ENCODE measurements around the gene PSME2. TPM values are rescaled to one million over a fixed set of nuclear protein-coding genes. Genes with fewer than 3 reads are reported as not detected.

Gene PSME2
- total RNA-seq, 2 experiments from 2014 or later, result 635 to 636 TPM

- no peak overlapping the region for H3K27ac Mint-ChIP-seq
- DNase-seq (no peak), ATAC-seq (no peak)
- peaks cover 18% of the 10 kb centered on the region for H3K4me1 Mint-ChIP-seq (ENCODE audit: low read depth)
- no peak overlapping the region for H3K4me3 Mint-ChIP-seq
- CTCF ChIA-PET, result interaction anchor here (1.6 kb wide), 1 partner anchor 13 kb away, joined by 4 read pairs; no protein-coding TSS in a partner anchor
- H3K36me3 Mint-ChIP-seq (ENCODE audit: low read depth), result peaks cover 57% of the 10 kb centered on the region
- POLR2A ChIA-PET, result interaction anchor here (1.5 to 2.0 kb wide), 3 partner anchors 11 to 40 kb away, joined by 5 read pairs; partner anchors contain the start of gene IRF9
- no peaks in the 10 kb centered on the region for H3K27me3 Mint-ChIP-seq (ENCODE audit: low read depth)
- H3K9me3 Mint-ChIP-seq (ENCODE audit: insufficient read depth), result no peaks in the 10 kb centered on the region
These were observed 25.2 kb downstream of the PSME2 start for GRCh38 chr14:24121210-24121609.

DNA sequence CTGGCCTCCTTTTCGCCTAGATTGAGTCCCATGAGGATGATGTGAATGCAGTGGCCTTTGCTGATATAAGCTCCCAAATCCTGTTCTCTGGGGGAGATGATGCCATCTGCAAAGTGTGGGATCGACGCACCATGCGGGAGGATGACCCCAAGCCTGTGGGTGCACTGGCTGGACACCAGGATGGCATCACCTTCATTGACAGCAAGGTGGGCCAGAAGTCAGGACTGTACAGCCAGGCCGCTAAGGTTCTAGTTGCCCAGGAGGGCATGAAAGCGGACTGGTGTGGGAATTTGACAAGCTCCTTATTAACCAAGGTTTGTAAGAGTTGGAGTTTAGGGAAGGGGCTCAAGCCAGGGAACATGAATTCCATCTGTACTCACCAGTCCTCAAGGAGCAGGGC is 26.7 kb downstream of the PSME2 start:
- ATAC-seq (no peak), DNase-seq (no peak)
- CTCF ChIA-PET, result interaction anchor here (1.6 kb wide), 1 partner anchor 62 kb away, joined by 3 read pairs; no protein-coding TSS in a partner anchor
- Mint-ChIP-seq H3K4me1 (ENCODE audit: low read depth) (peaks cover 28% of the 10 kb centered on the region), H3K27me3 (ENCODE audit: low read depth) (no peaks in the 10 kb centered on the region), H3K9me3 (ENCODE audit: insufficient read depth) (no peaks in the 10 kb centered on the region), H3K36me3 (ENCODE audit: low read depth) (peaks cover 69% of the 10 kb centered on the region), H3K4me3 (no peak overlapping the region), H3K27ac (no peak overlapping the region)
- POLR2A ChIA-PET, result interaction anchor here (1.5 to 6.9 kb wide), 4 partner anchors 15 to 75 kb away, joined by 5 to 119 read pairs (median 7); partner anchors contain the start of genes EMC9, FITM1, PSME1 and TM9SF1

DNA sequence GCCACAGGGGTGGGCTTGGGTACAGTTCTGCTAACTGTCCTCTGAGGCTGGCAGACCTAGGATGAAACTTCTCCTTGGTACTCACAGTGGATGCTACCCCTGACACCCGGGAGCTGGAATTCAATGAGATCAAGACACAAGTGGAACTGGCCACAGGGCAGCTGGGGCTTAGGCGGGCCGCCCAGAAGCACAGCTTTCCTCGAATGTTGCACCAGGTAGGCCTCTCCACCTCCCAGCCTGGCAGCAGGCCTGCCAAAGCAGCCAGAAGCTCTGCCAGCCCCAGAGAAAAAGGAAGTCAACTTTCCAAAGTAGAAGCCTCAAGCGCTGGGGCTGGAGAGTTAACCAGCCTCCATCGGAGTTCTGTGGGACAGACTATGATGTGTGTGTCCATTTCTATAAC is 29.2 kb downstream of the PSME2 start:
- DNase-seq (no peak), ATAC-seq (no peak)
- H3K27ac Mint-ChIP-seq, result no peak overlapping the region
- ChIA-PET CTCF (interaction anchor here (1.2 to 5.0 kb wide), 8 partner anchors 8 to 43 kb away, joined by 4 to 43 read pairs (median 8); partner anchors contain the start of genes EMC9, IRF9, PSME1 and PSME2), POLR2A (interaction anchor here (0.9 to 6.9 kb wide), 4 partner anchors 17 to 43 kb away, joined by 3 to 119 read pairs (median 30); partner anchors contain the start of genes EMC9, FITM1, PSME1 and PSME2)
- H3K4me3 Mint-ChIP-seq, result no peak overlapping the region
- no peaks in the 10 kb centered on the region for H3K9me3 Mint-ChIP-seq (ENCODE audit: insufficient read depth)
- H3K36me3 Mint-ChIP-seq (ENCODE audit: low read depth), result peaks cover 58% of the 10 kb centered on the region
- H3K27me3 Mint-ChIP-seq (ENCODE audit: low read depth), result no peaks in the 10 kb centered on the region
- H3K4me1 Mint-ChIP-seq (ENCODE audit: low read depth), result peaks cover 29% of the 10 kb centered on the region

DNA sequence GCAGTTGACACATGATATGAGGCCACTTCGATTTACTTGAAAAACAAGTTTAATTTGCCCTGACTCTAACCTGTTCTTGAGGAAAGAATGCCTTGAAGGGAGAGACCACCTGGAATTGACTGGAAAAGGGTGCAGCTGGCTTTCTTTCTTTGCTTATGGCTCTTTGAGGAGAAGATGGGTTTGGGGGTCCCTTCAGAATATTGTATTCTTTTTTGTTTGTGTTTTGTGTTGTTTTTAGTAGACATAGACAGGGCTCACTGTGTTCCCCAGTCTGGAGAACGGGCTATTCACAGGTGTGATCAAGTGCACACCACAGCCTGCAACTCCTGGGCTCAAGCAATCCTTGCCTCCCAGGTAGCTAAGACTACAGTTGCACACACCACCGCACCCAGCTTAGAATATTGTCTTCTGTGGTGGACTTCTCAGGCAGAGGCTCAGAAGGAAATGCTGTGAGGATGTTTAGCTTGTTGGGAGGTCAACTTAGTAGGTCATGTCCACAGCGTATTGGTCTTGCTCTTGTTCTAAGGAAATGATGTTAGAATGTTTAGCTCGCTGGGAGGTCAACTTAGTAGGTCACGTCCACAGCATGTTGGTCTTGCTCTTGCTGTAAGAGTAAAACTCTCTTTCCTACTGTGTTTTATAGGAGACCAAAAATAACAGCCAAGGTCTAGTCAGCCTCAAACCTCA is 30.1 kb downstream of the PSME2 start:
- H3K36me3 Mint-ChIP-seq (ENCODE audit: low read depth), result peaks cover 54% of the 10 kb centered on the region
- peak overlapping the region; percentile 99 for H3K27ac Mint-ChIP-seq
- no peak for ATAC-seq
- H3K4me1 Mint-ChIP-seq (ENCODE audit: low read depth), result peaks cover 30% of the 10 kb centered on the region
- H3K27me3 Mint-ChIP-seq (ENCODE audit: low read depth), result no peaks in the 10 kb centered on the region
- no peak for DNase-seq
- peak overlapping the region; percentile 96 for H3K4me3 Mint-ChIP-seq
- ChIA-PET POLR2A (interaction anchor here (0.6 to 6.9 kb wide), 8 partner anchors 18 to 79 kb away, joined by 3 to 119 read pairs (median 8); partner anchors contain the start of genes FITM1, IRF9, PSME1 and PSME2), CTCF (interaction anchor here (0.9 to 5.0 kb wide), 9 partner anchors 11 to 192 kb away, joined by 3 to 43 read pairs (median 8); partner anchors contain the start of genes EMC9, IRF9, PSME1 and PSME2)
- H3K9me3 Mint-ChIP-seq (ENCODE audit: insufficient read depth), result no peaks in the 10 kb centered on the region

DNA sequence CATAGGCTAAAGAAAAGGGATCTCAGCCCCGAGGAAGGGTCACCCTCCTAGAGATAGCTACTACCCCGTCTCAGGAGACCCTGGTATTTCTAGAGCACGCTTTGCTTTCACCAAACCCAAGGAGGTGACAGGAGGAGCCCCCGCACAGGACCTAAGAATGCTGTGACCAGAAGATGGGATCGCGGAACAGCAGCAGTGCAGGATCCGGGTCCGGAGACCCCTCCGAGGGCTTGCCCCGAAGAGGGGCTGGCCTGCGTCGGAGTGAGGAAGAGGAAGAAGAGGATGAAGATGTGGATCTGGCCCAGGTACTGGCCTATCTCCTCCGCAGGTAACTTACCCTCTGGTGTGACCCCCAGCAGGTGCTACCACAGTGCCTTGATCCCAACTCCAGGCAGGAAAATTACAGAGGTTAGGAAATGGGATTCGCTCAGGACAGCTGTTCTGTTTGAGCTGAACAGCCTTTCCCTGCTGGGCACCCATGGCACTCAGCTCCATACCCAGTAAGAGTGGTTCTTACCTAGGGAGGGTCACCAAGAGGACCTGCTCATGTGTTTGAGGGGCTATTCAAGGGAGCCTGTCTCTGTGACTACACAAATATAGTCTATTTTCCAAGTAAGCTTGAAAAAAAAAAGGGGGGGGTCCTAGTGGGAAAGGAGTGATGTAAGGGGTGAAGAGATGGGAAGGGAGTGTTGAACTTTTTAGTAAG is 30.8 kb downstream of the PSME2 start:
- Mint-ChIP-seq H3K4me3 (peak overlapping the region; percentile 96), H3K36me3 (ENCODE audit: low read depth) (peaks cover 51% of the 10 kb centered on the region), H3K4me1 (ENCODE audit: low read depth) (peaks cover 32% of the 10 kb centered on the region), H3K27ac (peak overlapping the region; percentile 99), H3K27me3 (ENCODE audit: low read depth) (no peaks in the 10 kb centered on the region), H3K9me3 (ENCODE audit: insufficient read depth) (no peaks in the 10 kb centered on the region)
- POLR2A ChIA-PET, result interaction anchor here (0.9 to 6.9 kb wide), 15 partner anchors 10 to 184 kb away, joined by 3 to 119 read pairs (median 14); partner anchors contain the start of genes EMC9, FITM1, IRF9 and MDP1
- no peak for ATAC-seq
- no peak for DNase-seq
- CTCF ChIA-PET, result interaction anchor here (0.6 to 5.0 kb wide), 22 partner anchors 8 to 193 kb away, joined by 3 to 43 read pairs (median 7); partner anchors contain the start of genes CIDEB, EMC9, FITM1 and IRF9

- Mint-ChIP-seq H3K27me3 (ENCODE audit: low read depth) (no peaks in the 10 kb centered on the region), H3K36me3 (ENCODE audit: low read depth) (peaks cover 48% of the 10 kb centered on the region), H3K4me1 (ENCODE audit: low read depth) (peaks cover 38% of the 10 kb centered on the region), H3K4me3 (peak within 1 kb of the TSS; percentile 96), H3K27ac (peak within 1 kb of the TSS; percentile 99), H3K9me3 (ENCODE audit: insufficient read depth) (no peaks in the 10 kb centered on the region)
- ATAC-seq (peak; percentile 92), DNase-seq (peak; percentile 99)
- POLR2A ChIA-PET, result interaction anchor here (0.8 to 6.9 kb wide), 29 partner anchors 9 to 185 kb away, joined by 3 to 119 read pairs (median 8); partner anchors contain the start of genes CARMIL3, EMC9, FITM1 and IRF9
- CTCF ChIA-PET, result interaction anchor here (0.6 to 5.0 kb wide), 22 partner anchors 7 to 317 kb away, joined by 3 to 43 read pairs (median 5); partner anchors contain the start of genes CIDEB, EMC9, FITM1 and IRF9
These were observed 31.6 kb downstream of the PSME2 start, which contains the start of the genes DCAF11 and NRL for GRCh38 chr14:24114532-24115421. DCAF11 (plus strand) TSS chr14:24114777; CDS start chr14:24115595, 818 bp downstream. NRL (minus strand) TSS chr14:24114949; CDS start chr14:24082848, 32,101 bp downstream.

DNA sequence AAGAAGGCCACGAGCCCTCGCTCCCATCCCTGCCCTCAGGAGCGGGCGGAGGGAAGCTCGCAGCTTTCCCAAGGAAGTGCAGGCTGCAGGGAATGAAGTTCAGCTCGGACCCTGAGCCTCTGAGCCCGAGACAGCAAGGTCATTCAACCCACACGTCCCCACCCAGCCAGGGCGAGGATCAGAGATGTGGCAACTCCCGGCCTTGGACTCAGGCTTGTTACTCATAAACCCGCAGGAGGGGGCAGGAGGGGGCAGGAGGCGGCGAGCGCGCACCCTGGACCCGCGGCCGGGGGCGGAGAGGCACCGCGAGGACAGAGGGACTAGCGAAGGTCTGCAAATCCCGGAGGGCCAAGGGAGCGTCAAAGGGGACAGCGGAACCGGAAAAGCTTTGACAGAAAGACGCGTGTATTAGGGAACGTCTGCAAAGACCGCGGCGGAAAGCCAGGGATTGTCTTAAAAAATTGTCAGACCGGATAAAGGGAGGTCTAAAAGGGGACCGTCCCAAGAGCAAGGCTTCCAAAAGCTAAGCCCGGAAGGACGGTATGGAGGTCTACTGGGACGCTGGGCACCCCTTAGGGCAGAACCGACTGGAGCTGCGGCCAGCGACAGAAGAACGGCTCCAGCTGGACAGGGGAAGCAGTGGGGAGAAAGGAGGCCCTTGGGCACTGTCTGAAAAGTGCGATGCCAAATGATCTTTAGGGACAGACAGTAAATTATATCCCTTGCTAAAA is 32.4 kb downstream of the PSME2 start:
- ATAC-seq (no peak), DNase-seq (peak; percentile 88)
- ChIA-PET POLR2A (interaction anchor here (0.8 to 6.9 kb wide), 29 partner anchors 8 to 128 kb away, joined by 3 to 119 read pairs (median 8); partner anchors contain the start of genes CARMIL3, CHMP4A, EMC9 and FITM1), CTCF (interaction anchor here (0.7 to 5.0 kb wide), 20 partner anchors 8 to 318 kb away, joined by 3 to 43 read pairs (median 5); partner anchors contain the start of genes CARMIL3, CHMP4A, CIDEB and EMC9)
- Mint-ChIP-seq H3K36me3 (ENCODE audit: low read depth) (peaks cover 40% of the 10 kb centered on the region), H3K4me1 (ENCODE audit: low read depth) (peaks cover 44% of the 10 kb centered on the region), H3K9me3 (ENCODE audit: insufficient read depth) (no peaks in the 10 kb centered on the region), H3K27me3 (ENCODE audit: low read depth) (no peaks in the 10 kb centered on the region), H3K4me3 (peak overlapping the region; percentile 96), H3K27ac (peak overlapping the region; percentile 99)

- H3K4me1 Mint-ChIP-seq (ENCODE audit: low read depth), result peaks cover 47% of the 10 kb centered on the region
- ATAC-seq (no peak), DNase-seq (no peak)
- H3K27me3 Mint-ChIP-seq (ENCODE audit: low read depth), result no peaks in the 10 kb centered on the region
- peaks cover 34% of the 10 kb centered on the region for H3K36me3 Mint-ChIP-seq (ENCODE audit: low read depth)
- no peaks in the 10 kb centered on the region for H3K9me3 Mint-ChIP-seq (ENCODE audit: insufficient read depth)
- POLR2A ChIA-PET, result interaction anchor here (1.1 to 6.9 kb wide), 17 partner anchors 10 to 129 kb away, joined by 3 to 119 read pairs (median 12); partner anchors contain the start of genes CARMIL3, CHMP4A, EMC9 and FITM1
- peak overlapping the region; percentile 99 for H3K27ac Mint-ChIP-seq
- CTCF ChIA-PET, result interaction anchor here (1.0 to 5.0 kb wide), 13 partner anchors 9 to 158 kb away, joined by 3 to 43 read pairs (median 8); partner anchors contain the start of genes CARMIL3, CHMP4A, EMC9 and IRF9
- H3K4me3 Mint-ChIP-seq, result peak overlapping the region; percentile 96
These were observed 33.0 kb downstream of the PSME2 start for GRCh38 chr14:24113379-24113800.

DNA sequence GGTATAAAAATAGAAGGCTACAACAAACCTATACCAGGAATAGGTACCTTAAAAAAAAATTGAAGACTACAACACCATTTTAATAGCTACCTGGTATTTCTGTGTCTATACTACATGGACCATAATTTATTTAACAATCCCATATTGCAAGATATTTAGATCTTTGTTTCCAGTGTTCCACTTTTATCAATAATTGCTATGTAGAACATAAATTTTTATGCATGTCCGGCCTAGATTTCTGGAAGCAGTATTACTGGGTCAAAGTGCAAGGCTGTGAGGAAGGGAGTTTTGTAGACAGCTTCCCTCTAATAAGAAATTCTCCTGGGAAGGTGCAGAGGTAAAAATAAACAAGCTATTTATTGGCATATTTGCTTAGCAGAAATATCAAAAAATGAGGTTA is 35.9 kb downstream of the PSME2 start:
- H3K27me3 Mint-ChIP-seq (ENCODE audit: low read depth), result no peaks in the 10 kb centered on the region
- CTCF ChIA-PET, result interaction anchor here (0.8 to 9.5 kb wide), 13 partner anchors 10 to 479 kb away, joined by 3 to 315 read pairs (median 4); partner anchors contain the start of genes IRF9, PCK2, PSME1 and PSME2
- no peak for DNase-seq
- H3K9me3 Mint-ChIP-seq (ENCODE audit: insufficient read depth), result no peaks in the 10 kb centered on the region
- peaks cover 45% of the 10 kb centered on the region for H3K4me1 Mint-ChIP-seq (ENCODE audit: low read depth)
- H3K4me3 Mint-ChIP-seq, result no peak overlapping the region
- POLR2A ChIA-PET, result interaction anchor here (0.8 to 6.7 kb wide), 4 partner anchors 16 to 85 kb away, joined by 3 to 89 read pairs (median 20); partner anchors contain the start of genes IRF9, PCK2 and TM9SF1
- ATAC-seq, result no peak
- peaks cover 9% of the 10 kb centered on the region for H3K36me3 Mint-ChIP-seq (ENCODE audit: low read depth)
- H3K27ac Mint-ChIP-seq, result no peak overlapping the region
